NCI-H1694 (cell line): Measurements from ENCODE around the gene MYLIP.

Experiments
- DNase-seq: peaks from one replicate; lab custom pipeline; 2025; lab: John Stamatoyannopoulos, UW

MYLIP gene

DNA sequence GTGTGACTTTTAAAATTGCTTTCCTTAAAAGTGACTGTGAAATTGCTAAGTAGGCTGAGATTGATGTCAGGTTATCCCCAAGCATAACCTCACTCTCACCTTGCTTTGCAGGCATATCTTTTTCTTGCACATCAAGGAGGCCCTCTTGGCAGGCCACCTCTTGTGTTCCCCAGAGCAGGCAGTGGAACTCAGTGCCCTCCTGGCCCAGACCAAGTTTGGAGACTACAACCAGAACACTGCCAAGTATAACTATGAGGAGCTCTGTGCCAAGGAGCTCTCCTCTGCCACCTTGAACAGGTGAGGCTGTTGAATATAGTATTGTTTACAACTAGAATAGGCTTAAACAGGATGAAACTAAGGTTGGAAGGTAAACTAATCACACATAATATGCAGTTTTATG lies 12.6 kb downstream of the MYLIP start:
- no peak for DNase-seq

DNA sequence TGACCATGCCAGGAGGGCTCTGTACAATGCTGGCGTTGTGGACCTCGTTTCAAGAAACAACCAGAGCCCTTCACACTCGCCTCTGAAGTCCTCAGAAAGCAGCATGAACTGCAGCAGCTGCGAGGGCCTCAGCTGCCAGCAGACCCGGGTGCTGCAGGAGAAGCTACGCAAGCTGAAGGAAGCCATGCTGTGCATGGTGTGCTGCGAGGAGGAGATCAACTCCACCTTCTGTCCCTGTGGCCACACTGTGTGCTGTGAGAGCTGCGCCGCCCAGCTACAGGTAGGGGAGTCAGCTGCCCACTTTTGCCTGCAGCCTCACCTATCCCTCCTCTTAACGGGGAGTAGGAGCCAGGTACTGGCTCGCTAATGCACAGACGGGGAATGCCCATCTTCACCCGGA lies 16.2 kb downstream of the MYLIP start:
- no peak for DNase-seq

DNA sequence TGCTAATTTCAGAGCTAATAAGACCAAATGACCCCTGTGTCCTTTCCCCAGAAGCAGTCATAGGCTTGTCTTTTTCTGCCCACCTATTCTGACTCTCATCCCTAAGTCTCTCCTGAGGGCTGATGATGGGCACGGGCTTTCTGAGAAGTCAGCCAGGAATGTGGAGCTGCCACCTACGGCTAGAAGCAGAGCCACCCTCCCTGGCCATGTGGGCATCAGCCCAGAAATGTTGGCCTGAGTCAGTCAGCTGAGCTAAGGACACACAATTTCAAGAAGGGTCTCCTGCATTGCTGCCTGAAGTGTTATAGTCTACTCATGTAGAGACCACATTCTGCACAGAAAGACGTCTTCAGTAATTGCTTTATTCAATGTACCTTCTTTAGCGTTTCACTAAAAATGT lies 17.1 kb downstream of the MYLIP start:
- no peak for DNase-seq

DNA sequence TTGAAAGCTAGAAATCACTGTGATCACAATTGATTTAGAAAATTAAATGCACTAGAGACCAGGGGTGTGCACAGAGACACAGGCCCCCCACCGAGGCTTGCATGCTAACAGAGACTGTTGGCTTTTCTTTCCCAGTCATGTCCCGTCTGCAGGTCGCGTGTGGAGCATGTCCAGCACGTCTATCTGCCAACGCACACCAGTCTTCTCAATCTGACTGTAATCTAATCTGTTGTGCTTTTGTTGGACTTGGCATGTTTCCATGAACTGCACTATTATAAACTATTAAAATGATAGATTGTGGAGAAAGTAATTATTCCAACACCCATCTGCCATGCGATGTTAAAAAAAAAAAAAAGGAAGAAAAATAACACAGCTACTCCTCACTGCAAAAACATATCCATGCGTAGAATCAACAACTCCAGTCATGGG lies 17.7 kb downstream of the MYLIP start:
- peak; percentile 88 for DNase-seq

DNA sequence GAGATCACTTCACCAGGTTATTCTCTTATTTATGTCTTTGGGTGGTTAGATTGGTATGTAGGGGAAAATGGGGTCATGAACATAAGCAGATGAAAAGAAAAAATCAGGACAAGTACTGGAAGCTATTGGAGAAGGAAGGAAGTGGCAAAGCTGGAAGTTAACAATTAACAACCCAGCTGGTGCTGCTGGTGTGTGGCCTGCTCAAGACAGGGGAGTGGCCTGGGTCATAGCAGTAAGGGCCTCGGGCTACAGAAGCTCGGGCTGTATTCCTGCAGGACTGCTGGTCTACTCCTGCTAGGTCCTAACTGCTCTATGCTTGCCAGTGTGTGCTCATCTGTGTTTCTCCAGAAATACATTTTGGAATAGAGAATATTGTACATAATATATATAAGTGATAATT lies 19.6 kb downstream of the MYLIP start:
- DNase-seq: no peak

DNA sequence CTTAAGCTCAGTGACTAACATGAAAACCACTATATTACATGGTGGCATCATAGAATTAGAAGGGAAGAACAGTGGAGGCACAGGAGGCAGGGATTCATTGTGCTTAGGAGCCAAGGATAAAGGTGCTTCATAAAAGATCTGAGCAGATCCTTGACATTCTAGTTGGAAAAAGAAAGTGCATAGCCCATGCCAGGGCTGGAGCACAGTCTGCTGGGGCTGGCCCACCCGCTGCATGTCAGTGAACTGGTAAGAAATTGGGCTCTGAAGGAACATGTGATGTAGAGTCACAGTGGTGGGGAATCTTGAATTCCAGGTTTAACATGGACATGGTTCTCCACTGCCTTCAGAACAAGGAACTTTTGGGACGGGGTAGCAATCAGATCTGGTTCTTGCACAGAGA lies 20.4 kb downstream of the MYLIP start:
- DNase-seq: no peak

DNA sequence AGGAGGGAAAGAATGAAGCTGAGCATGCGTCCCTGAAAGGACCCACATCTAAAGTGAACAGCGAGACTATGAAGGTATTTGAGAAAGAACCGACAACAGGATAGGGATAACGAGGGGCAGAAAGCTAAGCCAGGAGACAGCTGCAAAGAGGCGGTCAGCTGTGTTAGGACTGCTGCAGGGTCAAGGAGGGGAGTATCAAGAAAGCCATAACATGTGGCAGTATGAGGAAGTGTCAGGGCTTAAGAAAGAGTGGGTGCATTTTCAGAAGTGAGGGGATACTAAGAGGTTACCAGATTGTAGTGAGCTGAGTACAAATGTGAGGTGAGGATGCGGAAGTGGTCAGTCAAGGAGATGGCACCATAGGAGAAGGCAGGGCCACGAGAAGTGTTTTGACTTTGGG lies 21.2 kb downstream of the MYLIP start:
- no peak for DNase-seq

DNA sequence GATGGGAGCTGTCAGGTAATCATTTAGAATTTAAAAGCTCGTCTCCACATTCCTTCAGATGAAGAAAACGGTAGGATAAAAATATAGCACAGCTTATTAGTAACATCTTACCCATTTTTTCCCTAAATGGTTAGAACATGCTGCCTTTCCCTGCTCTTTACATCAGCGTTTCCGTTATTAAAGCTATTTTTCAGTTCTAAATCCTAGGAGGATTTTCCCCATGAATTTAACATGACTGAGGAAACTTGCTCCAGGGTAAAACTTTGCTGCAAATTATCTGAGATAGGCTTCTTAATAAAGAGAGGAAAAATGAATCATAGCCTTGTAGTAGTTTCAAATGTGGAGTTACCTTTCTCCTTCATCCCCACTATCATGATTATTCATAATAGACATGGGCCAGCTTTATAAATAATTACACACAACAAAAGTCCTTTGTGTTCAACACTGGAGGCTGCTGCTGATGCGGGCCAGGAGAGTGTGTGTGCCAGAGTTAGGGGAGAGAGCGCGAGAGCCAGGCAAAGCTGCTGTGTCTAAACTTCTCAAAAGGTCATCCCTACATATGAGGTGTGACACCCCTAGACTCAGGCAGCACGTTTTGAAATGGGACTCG lies 24.4 kb downstream of the MYLIP start:
- no peak for DNase-seq

DNA sequence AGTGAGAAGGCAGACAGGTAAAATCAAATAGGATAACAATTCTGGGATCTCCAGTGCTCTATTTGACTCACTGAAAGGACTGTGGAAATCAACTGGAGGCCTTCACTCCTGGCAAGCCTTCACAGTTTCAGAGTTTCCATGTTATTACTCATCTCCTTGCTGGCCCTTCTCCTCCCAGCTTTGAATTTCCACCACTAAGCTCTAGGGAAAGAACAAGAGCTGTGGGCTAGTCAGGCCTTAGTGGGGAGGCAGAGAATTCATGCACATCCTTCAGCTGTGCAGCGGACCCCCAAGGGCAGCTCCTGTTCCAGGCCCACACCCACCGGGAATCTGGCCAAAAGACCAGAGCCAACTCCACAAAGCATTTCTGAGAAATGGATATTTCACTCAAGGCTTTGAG lies 26.0 kb downstream of the MYLIP start:
- no peak for DNase-seq

DNA sequence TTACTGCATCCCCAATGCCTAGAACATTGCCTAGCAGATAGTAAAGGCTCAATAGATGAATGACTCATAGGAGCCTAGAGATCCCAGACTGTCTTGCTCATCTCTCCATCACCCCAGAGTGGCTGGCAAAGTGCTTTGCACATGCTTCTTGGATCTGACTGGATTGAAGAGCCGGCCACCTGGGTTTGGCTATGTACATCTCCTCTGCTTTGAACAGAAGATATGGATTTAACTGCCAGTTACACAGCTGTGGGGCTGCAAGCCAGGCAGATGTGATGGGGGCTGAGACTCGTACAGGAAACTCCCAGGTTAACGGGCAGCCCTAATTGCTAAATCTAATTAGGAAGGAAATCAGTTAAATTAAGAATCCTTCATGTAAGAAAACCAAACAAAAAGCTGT lies 28.6 kb downstream of the MYLIP start:
- no peak for DNase-seq

DNA sequence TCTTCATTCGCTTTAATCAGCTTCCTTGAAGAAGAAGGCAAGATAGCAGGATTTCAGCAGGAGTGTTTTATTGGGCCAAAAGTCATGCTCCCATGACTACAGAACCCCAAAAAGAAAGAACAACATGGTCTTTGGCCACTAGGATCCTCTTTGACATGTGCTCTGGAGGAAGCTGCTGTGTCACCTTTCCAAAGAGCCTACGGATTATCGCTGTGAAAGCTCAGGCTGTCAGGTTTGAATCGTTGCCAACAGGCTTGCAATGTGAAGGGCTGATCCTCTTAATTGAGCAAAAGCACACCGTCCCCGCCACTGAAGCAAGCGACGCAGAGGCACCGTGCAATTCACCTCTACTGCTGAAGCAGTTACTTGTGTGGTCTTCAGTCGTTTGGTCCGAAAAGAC lies 29.0 kb downstream of the MYLIP start:
- DNase-seq: peak; percentile 93

DNA sequence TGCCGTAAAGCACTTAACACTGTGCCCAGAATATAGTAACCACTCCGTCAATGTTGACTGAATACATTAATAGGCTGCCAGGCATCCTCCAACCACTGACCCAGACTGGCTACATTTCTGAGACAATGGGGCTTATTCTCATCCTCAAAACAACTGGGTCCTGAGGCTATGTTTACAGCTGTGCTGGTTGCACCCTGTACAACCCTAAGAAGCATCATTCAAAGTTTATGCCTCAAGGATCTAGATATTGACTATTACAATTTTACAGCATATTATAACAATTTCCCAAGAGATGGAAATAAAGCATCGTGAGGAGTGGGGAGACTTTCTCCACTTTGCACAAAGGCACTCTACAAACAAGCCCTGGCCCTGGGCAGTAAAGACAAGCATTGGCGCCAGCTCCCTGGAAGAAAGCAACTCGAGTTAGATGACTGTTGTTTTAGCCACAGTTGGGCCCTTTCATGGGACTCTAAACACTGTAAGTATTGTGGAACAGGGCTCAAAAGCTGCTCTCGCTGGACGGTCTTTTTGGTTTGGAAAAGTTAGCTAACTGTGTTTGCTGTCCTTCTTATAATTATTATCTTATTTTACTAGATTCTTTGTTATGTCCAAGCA lies 30.2 kb downstream of the MYLIP start:
- no peak for DNase-seq

DNA sequence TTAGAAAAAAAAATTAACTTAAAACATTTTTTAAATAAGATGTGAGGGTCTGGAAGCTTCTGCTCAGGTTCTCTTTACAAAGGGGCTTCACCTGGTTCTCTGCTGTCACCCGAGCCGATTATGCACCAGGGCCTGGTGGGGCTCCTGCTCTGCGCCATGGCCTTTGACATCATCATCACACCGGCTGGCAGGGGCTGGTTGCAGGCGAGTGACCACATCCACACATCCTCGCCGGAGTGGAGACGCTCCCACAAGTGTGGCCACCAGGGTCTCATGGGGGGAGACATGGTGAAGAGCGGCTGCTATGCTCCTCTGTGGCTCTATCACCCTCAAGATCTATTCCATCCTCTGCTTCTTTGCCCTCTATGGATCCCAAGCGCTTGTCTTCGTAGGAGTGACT lies 31.9 kb downstream of the MYLIP start:
- DNase-seq: no peak

DNA sequence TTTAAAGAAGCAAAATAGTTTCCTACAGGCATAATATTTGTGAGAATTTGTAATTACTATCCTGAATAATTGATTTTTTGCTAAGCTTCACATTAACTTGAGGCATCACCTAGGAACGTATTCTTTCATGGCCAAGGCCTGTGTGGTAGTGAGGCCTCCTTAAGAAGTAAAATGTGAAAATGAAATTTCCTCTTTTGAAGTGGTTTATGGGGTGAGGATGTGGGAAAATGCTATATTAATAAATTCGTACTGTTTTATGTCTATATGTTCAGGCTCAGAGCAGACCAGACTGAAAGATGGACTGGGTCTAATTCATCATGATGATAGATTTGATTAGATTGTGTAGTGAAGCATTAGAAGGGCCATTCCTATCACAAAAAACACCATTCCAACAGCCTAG lies 33.1 kb downstream of the MYLIP start:
- no peak for DNase-seq

DNA sequence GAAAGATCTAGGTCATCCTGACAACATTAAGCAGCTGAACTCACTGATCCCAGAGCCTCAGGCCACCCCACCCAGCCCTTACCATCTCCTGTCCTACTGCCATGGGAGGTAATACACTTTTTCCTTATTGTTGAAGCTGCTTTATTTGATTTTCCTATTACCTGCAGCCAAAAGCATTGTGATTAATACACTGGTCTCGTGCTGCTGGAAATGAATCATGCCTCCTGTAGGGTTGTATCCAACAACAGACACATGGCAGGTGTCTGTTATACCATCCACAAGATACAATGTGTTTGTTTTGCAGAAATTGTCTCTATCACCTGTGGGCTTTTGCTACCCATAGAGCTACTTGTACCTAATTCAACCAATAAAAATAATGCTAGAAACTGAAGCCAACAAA lies 34.2 kb downstream of the MYLIP start:
- DNase-seq: no peak

DNA sequence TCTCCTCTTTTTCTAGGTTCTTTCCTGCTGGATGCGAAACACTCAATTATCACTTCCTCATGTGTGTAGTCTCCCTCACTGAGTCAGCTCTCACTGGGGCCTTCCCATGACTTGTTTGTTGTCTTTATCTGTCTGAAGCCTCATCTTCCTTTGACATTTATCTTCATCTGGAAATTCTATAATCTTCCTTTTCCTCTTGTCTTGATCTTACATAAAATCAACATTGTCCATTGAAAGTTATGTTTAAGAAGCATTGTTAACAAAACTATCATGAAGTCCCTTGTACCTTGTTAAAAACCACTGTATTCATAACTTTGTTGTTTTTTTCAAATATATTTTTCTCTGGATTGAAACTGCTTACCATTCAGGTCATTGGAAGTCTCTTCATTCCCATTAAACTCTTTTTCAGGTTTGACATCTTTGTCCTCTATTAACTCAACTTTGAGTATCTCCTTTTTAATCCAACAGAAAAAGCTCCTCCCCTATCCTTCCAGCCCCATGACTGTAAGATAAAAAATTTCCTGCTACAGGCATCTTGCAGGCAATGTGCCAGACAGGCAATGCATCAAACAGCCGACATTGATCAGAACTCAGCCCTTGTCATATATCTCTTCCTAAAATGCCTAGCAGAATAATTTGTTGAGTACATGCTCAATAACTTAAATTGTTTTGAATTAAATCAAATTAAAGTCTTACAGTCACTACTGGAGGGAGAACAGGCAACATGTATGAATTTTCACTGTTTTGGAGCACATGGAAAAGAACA lies 34.8 kb downstream of the MYLIP start:
- no peak for DNase-seq

DNA sequence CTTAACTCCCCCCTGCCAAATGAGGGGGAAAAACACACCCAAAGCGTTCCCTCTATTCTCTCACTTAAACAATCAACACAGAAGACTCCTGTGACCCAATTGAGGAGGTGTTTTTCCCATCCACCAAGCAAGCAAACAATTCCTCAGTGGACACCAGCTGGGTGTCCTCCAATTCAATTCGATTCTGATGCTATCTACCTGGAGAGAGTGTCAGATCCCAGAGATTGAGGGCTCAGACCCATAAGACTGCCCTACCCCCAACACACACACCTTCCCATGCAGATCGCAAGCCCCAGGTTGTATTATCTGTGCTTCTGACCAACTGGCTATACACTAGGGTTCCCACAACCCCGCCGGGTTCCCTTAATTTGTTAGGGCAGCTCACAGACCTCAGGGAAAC lies 36.8 kb downstream of the MYLIP start:
- DNase-seq: no peak

DNA sequence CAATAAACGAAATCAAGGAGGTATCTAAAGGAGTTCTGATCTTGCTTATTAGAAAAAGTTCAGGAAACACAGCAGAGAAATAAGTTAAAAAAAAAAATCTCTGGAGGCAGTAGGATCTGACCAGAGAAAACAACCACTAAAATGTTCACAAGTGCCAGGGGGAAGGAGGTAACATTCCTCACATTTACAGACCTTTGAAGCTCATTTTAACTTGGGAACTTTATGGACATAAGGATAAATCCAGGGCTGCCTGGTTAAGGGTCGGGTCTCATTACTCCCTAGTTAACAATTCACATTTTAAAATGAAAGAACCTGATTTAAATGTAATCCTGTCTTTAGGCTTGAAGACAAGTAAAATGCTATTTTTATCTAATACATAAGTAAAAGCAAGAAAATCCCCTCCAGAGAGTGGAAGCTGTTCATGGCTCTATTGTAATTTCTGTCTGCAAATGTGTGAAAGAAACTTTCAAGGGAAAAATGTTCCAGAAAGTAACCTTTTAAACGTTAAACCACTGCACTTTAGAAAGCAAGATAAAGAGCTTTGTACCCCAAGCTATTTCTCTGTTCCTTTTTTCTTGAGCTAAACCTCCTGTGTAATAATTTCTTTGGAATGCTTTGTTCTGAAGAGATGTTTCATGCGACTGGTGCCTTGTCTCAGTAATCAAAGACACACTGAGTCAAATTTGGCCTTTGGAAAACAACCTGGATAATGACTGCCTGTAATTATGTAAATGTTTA lies 38.2 kb downstream of the MYLIP start:
- no peak for DNase-seq

DNA sequence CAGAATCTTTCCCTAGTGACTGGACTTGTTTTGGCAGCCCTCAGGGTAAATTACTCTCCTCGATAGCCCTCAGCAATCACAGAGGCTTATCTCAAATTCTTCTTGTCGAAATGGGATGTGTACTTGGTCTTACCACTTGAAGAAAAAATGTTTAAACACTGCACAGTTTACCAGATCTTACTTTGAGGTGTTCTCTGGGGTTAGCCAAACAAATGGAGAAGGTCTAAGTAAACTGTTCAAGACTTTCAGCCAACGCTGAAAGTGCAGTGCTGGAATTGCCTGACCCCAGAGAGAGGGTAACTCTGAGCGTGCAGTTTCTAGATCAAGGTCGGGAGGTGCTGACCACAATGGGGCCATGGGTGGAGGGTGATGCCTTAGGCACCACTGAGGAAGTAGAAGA lies 39.2 kb downstream of the MYLIP start:
- DNase-seq: no peak

DNA sequence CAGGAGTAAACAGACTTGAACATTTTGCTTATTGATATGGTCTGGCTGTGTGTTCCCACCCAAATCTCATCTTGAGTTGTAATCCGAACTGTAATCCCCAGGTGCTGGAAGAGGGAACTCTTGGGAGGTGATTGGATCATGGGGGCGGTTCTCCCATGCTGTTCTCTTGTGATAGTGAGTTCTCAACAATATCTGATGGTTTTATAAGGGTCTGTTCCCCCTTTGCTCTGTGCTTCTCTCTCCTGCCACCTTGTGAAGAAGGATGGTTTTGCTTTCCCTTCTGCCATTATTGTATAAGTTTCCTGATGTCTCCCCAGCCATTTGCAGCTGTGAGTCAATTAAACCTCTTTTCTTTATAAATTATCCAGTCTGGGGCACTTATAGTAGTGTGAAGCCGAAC lies 40.0 kb downstream of the MYLIP start:
- peak; percentile 24 for DNase-seq

DNA sequence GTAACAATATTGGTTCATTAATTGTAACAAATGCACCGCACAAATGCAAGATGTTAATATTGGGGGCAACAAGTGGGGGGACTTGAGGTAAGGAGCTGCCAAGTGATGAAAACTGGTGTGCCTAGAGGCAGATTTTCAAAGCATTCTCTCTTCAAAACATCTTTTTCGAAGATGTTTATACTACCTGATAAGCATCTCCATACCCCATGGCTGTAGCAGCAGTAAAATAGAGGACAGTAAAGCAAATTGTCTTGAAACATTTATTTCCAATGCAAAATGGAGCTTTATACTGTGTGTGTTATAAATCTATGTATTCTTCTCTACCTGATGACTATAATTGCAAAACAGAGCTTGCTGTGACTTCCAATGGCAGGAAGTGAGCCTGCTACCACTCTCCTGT lies 42.5 kb downstream of the MYLIP start:
- DNase-seq: no peak

DNA sequence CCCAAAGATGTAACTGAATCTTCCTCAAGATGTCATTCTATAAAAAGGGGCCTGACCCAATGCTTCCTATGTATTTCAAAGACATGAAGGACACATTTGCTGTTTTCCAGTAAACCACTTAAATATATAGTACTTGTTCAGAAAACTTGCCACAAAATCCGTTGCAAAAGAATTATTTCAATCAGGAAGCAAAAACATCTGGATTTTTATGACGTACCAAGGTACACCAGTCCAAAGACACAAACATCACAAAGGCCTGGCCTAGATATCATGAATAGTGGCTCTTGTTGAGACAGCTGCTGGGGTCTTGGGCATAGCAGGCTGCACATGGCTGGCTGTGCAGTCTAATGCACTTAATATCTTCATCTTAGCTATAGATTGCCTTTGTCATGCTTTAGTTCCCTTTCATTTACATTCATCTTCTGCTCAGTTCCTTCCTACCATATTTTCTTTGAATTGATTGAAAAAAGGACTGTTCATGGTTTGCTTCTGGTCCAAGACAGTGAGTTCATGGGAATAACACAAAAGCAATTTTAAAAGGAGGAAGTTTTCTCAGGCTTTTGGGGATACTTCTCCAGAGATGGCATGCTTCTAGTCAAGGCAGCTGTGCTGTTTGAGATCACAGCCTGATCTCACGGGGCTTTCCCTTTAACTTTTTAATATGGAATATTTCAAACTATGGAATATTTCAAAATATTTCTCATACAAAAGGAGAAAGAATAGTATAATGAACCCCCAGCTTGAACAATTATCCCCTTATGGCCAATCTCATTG lies 44.5 kb downstream of the MYLIP start:
- no peak for DNase-seq
